Fibroblast of skin of left quadriceps (primary cell): ENCODE measurements around the gene UNC5C.

Experiments used
- DNase-seq, 2 experiments: peaks; one replicate each; pipeline ENCODE4 v3.0.0-alpha.2; 2013; ENCODE audit warnings: low read depth in 2 of 2

Gene UNC5C

DNA sequence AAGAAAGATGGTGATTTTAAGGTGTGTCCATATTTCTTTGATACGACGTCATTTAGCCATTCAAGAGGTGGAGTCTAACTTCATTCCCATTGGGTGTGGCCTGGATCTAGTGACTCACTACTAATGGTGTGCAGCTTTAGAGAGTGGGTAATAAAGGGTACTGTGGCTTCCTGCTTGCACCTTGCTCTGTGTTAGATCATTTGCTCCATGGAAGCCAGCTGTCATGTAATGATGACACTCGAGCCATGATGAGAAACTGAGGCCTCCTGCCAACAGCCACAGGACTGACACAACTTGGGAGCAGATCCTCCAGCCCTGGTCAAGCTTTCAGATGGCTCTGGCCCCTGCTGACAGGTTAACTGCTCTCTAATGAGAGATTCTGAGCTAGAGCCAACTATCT, 82.0 kb downstream of the UNC5C start:
- no peak for DNase-seq

- no peak for DNase-seq
These were observed 83.8 kb downstream of the UNC5C start for GRCh38 chr4:95465010-95465409.

DNA sequence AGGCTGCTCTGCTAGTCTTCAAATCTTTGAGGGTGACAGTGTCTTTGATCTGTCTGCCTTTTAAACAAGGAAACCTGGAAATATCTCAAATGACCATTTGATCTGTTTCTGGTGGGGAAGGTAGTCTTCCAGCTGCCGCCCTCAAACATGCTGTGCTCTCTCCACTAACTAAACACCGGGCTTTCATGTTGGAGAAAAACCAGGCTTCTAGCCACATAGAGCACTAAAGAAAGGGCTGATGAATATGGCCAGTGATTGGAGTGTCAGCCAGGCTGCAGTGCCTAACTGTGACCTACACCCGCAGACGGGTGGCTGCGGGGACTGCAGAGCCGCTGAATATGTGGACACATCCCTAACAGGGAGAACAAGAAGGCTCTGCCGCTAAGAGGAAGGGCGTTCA, 85.9 kb downstream of the UNC5C start:
- DNase-seq: no peak

- DNase-seq: no peak
These were observed 91.4 kb downstream of the UNC5C start for GRCh38 chr4:95457353-95457752.

DNA sequence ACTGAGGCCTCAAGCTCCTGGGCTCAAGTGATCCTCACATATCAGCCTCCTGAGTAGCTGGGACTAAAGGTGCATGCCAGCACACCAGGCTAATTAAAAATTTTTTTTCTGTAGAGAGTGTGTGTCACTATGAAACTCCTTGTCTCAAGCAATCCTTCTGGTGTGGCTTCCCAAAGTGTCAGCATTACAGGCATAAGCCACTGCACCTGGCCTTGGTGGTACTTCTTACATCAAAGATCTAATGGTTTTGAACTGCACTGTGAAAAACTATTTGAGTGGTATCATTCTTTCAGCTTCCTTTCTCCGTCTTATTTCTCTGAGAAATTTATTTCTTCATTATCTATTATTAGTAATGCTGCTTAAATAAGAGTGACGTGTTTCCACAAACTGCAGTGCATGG, 98.5 kb downstream of the UNC5C start:
- DNase-seq: no peak

GRCh38 chr4:95446173-95446572, 102.6 kb downstream of the UNC5C start:
- no peak for DNase-seq

GRCh38 chr4:95445251-95445650, 103.5 kb downstream of the UNC5C start:
- no peak for DNase-seq

DNA sequence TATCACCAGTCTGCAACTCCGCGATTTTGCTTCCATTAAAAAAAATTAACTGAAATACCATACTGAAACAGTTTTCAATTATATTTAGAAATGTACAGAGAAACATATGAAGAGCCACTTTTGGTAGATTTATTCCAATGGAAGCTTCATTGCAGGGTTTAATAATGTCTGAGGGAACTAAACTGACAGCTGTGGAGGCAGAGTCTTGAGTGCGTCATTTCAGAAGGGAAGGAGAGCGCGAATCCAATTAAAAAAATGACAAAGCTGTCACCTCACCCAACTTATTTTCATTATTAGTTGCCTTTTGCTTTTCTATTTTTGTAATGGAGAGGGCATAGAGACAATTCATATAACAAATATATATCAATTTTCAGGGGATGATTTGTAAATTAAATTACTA, 104.0 kb downstream of the UNC5C start:
- no peak for DNase-seq

DNA sequence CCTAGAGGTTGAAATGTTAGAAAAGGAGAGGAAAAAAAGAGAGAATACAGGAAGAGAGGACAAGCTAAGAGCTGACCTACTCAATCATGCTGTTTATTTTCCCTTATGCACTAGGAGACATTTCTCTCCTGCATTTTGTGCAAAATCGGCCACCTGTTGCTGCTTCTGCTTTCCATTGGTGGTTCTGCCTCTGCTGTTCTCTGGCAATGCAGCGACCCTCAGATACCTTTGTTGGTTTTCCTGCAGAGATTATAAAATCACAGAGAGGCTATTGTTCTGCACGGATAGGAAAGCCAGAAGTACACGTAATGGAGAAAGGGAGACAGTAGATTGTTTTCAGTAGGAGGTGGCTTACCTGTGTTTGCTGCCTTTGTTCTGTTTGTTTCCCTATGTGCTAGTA, 108.9 kb downstream of the UNC5C start:
- DNase-seq: no peak

DNA sequence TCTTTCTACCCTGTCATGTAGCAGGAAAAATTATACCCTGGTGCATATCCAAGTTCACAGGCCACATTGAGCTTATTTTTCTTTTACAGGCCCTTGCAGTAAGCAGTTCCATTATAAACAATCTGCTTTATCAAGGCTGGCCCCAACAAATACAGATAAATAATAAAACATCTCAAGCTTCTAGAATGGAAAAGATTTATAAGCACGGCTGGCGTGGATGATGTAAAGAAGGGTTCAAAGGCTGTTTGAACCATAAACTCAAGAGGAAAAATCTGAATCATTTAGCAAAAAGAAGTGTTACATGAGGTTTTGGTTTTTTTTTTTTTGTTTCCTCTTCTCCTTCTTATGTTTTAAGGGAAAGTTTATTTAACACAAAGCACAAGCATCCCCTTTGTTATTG, 109.7 kb downstream of the UNC5C start:
- DNase-seq: no peak

GRCh38 chr4:95432466-95432865, 116.3 kb downstream of the UNC5C start:
- no peak for DNase-seq

- no peak for DNase-seq
These were observed 117.1 kb downstream of the UNC5C start for GRCh38 chr4:95431678-95432077.

DNA sequence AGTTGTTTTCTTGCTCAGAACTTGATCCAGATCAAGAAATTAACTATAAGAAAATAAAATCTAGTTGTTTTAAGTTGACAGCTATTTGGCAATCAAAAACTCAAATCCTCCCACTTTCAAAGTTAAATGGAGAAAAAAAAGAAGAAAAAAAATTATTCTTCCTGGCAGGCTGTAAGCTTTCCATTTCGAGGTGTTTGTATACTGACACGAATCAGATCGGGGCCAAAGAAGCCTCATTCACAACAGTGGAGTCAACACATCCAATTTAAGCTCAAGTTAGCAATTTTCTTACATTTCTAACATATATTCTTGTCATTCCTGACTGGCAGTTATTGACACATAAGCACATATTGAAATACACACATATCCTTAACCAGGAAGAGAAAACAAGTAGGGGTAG, 119.4 kb downstream of the UNC5C start:
- no peak for DNase-seq

DNA sequence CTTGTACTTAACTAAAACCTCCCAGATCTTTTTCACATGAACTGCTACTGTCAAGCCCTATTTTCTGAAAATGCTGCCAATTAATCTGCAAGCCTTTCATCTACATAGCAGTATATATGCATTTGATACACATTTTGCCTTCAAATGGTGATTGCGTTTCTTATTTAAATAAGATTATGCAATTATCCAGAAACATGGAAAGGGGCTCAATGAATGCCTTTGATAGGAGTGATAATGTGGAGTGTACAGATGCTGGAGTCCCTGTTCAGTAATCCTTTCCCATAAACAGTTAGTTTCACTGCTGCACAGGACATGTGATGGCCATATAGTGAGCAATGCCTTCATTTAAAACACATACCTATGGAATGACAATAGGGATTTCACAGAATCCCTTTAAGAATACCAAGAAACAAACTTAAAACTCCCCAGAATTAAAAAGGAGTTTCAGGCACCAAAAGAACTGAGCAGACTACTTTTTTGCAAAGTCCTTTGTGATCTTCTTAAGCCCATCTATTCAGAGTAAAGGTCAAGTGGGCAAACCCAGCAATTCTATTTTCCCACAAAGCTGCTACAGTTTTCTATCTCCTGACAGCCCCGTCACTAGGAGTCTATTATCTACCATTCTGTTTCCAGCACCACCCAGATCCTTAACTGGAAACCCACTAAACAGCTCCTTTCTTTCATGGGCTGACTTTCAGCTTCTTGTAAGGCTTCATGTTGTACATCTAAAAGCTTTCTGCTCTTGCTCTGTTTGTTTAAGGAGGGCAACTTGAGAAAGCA, 120.3 kb downstream of the UNC5C start:
- DNase-seq: no peak

GRCh38 chr4:95426455-95426854, 122.3 kb downstream of the UNC5C start:
- DNase-seq: no peak

DNA sequence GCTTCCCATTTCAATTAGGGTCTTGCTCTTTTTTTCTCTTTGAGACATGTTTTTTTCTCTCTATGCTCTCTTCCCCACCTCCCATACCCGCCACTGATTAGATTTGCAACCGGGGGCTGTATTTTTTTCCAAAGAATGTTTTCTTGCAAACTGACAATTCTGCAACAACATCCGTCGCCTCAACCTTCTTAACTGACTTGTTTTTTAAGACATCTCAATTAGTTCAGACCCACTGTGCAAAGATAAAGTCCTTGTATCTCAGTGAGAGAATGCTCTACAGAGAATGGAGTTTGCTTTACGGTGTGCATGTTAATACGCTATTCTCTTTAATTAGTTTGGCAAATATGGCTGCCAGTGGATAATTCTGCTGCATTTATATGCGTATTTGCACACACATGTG, 126.3 kb downstream of the UNC5C start:
- DNase-seq: no peak

DNA sequence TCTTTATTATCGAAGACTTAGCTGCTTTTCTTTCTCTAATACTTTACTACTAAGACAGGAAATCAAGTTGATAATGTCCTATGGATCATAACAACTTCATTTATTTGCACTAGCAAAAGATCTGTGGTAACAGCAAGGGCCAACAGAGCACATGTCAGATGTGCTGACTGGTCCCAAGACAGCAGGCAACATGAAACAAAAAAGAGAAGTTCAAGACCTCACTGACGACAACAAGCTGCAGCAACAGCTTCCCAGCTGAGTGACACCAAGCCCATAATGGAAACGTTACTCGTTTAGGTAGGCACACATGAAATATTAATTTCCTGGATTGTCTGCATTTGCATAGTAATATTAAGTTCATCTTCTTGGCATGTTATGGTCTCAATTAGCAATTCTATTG, 126.9 kb downstream of the UNC5C start:
- no peak for DNase-seq

- DNase-seq: no peak
These were observed 131.2 kb downstream of the UNC5C start for GRCh38 chr4:95417531-95417930.

- no peak for DNase-seq
These were observed 133.4 kb downstream of the UNC5C start for GRCh38 chr4:95415346-95415771.

- DNase-seq: no peak
These were observed 137.2 kb downstream of the UNC5C start for GRCh38 chr4:95411371-95412088.

GRCh38 chr4:95410387-95410977, 138.3 kb downstream of the UNC5C start:
- no peak for DNase-seq

DNA sequence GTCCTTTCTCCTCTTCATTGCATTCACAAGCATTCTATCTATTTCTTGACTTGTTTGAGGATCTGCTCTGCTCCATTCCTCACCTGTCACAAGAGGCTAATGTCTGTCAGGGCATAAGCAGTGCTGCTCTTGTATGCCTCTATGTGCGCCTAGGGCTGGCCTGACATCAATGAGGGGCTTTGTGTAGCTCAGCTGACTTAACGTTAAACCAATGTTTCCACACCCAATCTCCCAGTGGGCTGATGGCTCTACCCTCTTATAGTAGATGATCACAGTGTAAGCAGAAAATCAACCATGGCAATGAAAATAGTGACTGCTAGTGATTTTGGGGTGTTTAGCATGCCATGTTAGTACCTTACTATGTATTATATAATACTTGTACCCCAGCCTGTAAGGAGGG, 139.0 kb downstream of the UNC5C start:
- no peak for DNase-seq

- DNase-seq: no peak
These were observed 139.6 kb downstream of the UNC5C start for GRCh38 chr4:95409127-95409526.
